Hepatocyte (in vitro differentiated cells): Measurements from ENCODE around the gene DRC1. TPM values are rescaled to one million over a fixed set of nuclear protein-coding genes. Genes with fewer than 3 reads are reported as not detected.

Source experiments
- DNase-seq: peaks from one replicate; pipeline ENCODE4 v3.0.0-alpha.2; 2016; ENCODE audit warnings: low spot score
- H2AFZ ChIP-seq: fragments of 200-600 bp; sonication (generic); 2 replicates; pipeline ENCODE4 v1.6.0; 2016; ENCODE audit warnings: antibody characterized with exemption, mild to moderate bottlenecking
- H3K27ac ChIP-seq: fragments of 200-600 bp; sonication (generic); 2 replicates; pipeline ENCODE4 v1.5.1; 2016; ENCODE audit warnings: mild to moderate bottlenecking
- H3K27me3 ChIP-seq: fragments of 200-600 bp; sonication (generic); 2 replicates; pipeline ENCODE4 v1.6.1; 2016
- H3K36me3 ChIP-seq: fragments of 200-600 bp; sonication (generic); replicated peaks from 2 replicates; pipeline ENCODE4 v1.5.1; 2016; ENCODE audit warnings: low read depth; ENCODE audit not compliant: insufficient read depth
- H3K4me1 ChIP-seq: fragments of 200-600 bp; sonication (generic); 2 replicates; pipeline ENCODE4 v1.5.1; 2016; ENCODE audit warnings: mild to moderate bottlenecking, moderate library complexity; ENCODE audit not compliant: insufficient read depth
- H3K4me2 ChIP-seq: fragments of 200-600 bp; sonication (generic); 2 replicates; pipeline ENCODE4 v1.6.0; 2016
- H3K4me3 ChIP-seq: fragments of 200-600 bp; sonication (generic); 2 replicates; pipeline ENCODE4 v1.5.1; 2016; ENCODE audit warnings: mild to moderate bottlenecking
- H3K79me2 ChIP-seq: fragments of 200-600 bp; sonication (generic); 2 replicates; pipeline ENCODE4 v1.6.0; 2017; ENCODE audit warnings: mild to moderate bottlenecking
- H3K9me2 ChIP-seq: fragments of 200-600 bp; sonication (generic); replicated peaks from 2 replicates; pipeline ENCODE4 v1.6.0; 2017; ENCODE audit warnings: mild to moderate bottlenecking; ENCODE audit not compliant: insufficient read depth
- H3K9me3 ChIP-seq: fragments of 200-600 bp; sonication (generic); 2 replicates; pipeline ENCODE4 v1.5.1; 2016; ENCODE audit warnings: low read depth, mild to moderate bottlenecking
- H4K20me1 ChIP-seq: fragments of 200-600 bp; sonication (generic); 2 replicates; pipeline ENCODE4 v1.6.0; 2016; ENCODE audit warnings: mild to moderate bottlenecking; ENCODE audit not compliant: insufficient read depth, poor library complexity, severe bottlenecking
- EZH2 ChIP-seq: fragments of 200-600 bp; sonication (generic); IDR thresholded peaks from 2 replicates; pipeline ENCODE4 v1.6.1; 2016; ENCODE audit warnings: antibody characterized with exemption, mild to moderate bottlenecking, borderline replicate concordance
- EZH2phosphoT487 ChIP-seq: fragments of 200-600 bp; sonication (generic); IDR thresholded peaks from one replicate; pipeline ENCODE4 v1.6.1; 2018; ENCODE audit warnings: antibody characterized with exemption, mild to moderate bottlenecking, low read depth, moderate library complexity; ENCODE audit not compliant: unreplicated experiment, severe bottlenecking
- WGBS: methylation state at CpG from one replicate; pipeline ENCODE4 v1.1.6; 2016; ENCODE audit warnings: low lambda C conversion rate; ENCODE audit errors: missing lambda C conversion rate; 5-methylcytosine and 5-hydroxymethylcytosine counted together
- polyA plus RNA-seq: library from polyadenylated mRNA; unstranded; fragments of >200 nt; fragmentation: Nextera tagmentation; extraction: Ambion mirVana; gene quantifications from 2 replicates; pipeline ENCODE4 v1.2.1, GENCODE V29; 2016
- total RNA-seq: library from RNA; depleted of rRNA; stranded (reverse); fragments of >200 nt; gene quantifications from 2 replicates; pipeline ENCODE4 v1.2.3, GENCODE V29; 2014
- TF ChIP-seq, protein P1 (sequence below): fragments of 200-600 bp; sonication (generic); IDR thresholded peaks from 2 replicates; pipeline ENCODE4 v1.5.1; 2016; ENCODE audit warnings: antibody characterized with exemption, mild to moderate bottlenecking; ENCODE audit not compliant: poor library complexity

Gene DRC1
- total and polyA plus RNA-seq, 2 experiments from 2014 or later = 0.06 TPM; not detected in 1

DNA sequence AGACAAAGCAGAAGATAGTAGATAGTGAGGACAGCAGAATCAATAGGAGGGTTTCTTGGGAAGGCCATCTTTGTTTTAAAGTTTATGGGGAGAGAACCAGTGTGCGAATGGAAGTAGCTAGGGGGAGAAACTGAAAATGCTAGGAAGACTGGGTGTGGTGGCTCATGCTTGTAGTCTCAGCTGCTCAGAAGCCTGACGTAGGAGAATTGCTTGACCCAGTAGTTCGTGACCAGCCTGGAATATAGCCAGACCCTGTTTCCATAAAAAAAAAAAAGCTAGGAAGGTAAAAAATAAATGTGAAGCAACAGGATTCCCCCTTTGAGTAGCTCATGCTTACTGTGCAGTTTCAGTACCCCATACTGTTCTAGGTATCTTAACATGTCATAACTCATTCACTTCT, 19.2 kb upstream of the DRC1 start:
- Histone ChIP-seq H4K20me1 (no peaks in the 10 kb centered on the region), H3K79me2 (peaks cover 4% of the 10 kb centered on the region), H3K27me3 (no peaks in the 10 kb centered on the region), H3K4me2 (no peak overlapping the region), H2AFZ (no peak overlapping the region), H3K9me2 (no peaks in the 10 kb centered on the region), H3K4me1 (no peaks in the 10 kb centered on the region), H3K27ac (no peak overlapping the region), H3K9me3 (no peaks in the 10 kb centered on the region), H3K36me3 (no peaks in the 10 kb centered on the region), H3K4me3 (no peak overlapping the region)
- DNase-seq = no peak
- TF ChIP-seq, protein P1, sequence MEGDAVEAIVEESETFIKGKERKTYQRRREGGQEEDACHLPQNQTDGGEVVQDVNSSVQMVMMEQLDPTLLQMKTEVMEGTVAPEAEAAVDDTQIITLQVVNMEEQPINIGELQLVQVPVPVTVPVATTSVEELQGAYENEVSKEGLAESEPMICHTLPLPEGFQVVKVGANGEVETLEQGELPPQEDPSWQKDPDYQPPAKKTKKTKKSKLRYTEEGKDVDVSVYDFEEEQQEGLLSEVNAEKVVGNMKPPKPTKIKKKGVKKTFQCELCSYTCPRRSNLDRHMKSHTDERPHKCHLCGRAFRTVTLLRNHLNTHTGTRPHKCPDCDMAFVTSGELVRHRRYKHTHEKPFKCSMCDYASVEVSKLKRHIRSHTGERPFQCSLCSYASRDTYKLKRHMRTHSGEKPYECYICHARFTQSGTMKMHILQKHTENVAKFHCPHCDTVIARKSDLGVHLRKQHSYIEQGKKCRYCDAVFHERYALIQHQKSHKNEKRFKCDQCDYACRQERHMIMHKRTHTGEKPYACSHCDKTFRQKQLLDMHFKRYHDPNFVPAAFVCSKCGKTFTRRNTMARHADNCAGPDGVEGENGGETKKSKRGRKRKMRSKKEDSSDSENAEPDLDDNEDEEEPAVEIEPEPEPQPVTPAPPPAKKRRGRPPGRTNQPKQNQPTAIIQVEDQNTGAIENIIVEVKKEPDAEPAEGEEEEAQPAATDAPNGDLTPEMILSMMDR = no peak
- TF ChIP-seq EZH2phosphoT487 (no peak), EZH2 (no peak)
- 96% methylated on average over 3 of the region's 3 CpGs for WGBS

DNA sequence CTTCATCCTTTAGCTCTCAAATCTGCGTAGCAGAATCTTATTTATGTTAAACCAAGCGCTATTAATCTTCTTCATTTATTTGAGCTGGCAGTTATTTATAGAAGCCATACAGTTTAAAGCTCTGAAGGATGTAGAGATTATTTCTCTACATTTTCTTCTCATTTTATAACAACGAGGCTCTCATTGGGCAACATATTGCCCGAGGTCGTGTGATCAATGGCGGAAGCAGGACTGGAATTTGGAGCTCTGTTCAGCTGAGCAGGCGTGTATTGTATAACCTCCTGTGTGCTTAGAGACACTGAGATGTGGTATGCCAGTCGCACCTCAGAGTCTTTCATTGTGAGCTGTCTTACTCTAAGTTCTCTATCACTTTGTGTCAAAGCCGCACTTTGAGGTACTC, 17.5 kb upstream of the DRC1 start:
- no peaks in the 10 kb centered on the region for H3K9me2 ChIP-seq
- no peak for DNase-seq
- TF ChIP-seq, protein P1 = no peak
- TF ChIP-seq EZH2 (no peak), EZH2phosphoT487 (no peak)
- H3K79me2 ChIP-seq = peaks cover 4% of the 10 kb centered on the region
- H3K27me3 ChIP-seq = no peaks in the 10 kb centered on the region
- no peaks in the 10 kb centered on the region for H3K36me3 ChIP-seq
- no peaks in the 10 kb centered on the region for H4K20me1 ChIP-seq
- H3K4me1 ChIP-seq = no peaks in the 10 kb centered on the region
- 91% methylated on average over 9 of the region's 9 CpGs for WGBS
- no peak overlapping the region for H3K4me3 ChIP-seq
- no peak overlapping the region for H3K4me2 ChIP-seq
- no peak overlapping the region for H3K27ac ChIP-seq
- no peaks in the 10 kb centered on the region for H3K9me3 ChIP-seq
- H2AFZ ChIP-seq = no peak overlapping the region

DNA sequence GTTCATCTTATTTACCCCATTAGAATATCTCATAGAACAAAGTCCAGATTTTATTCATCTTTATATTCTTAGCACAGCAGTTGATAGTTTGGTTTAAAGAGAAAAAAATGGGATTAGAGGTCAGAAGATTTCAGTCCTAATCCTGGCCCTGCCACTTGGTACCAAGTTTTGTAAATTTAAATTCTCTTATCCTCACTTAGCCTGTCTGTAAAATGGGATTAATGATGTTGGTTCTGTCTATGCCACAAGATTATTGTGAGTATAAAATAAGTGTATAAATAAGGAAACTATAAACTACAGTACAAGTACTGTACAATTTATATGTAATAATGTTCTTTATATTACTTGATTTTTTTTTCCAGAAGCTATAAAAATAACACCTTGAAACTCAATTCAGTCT, 17.1 kb upstream of the DRC1 start:
- Histone ChIP-seq H2AFZ (no peak overlapping the region), H3K9me3 (no peaks in the 10 kb centered on the region), H3K36me3 (no peaks in the 10 kb centered on the region), H4K20me1 (no peaks in the 10 kb centered on the region), H3K27me3 (no peaks in the 10 kb centered on the region), H3K4me3 (no peak overlapping the region), H3K9me2 (no peaks in the 10 kb centered on the region), H3K27ac (no peak overlapping the region), H3K79me2 (peaks cover 4% of the 10 kb centered on the region), H3K4me2 (no peak overlapping the region), H3K4me1 (no peaks in the 10 kb centered on the region)
- TF ChIP-seq EZH2 (no peak), EZH2phosphoT487 (no peak)
- TF ChIP-seq, protein P1 = no peak
- DNase-seq = no peak

DNA sequence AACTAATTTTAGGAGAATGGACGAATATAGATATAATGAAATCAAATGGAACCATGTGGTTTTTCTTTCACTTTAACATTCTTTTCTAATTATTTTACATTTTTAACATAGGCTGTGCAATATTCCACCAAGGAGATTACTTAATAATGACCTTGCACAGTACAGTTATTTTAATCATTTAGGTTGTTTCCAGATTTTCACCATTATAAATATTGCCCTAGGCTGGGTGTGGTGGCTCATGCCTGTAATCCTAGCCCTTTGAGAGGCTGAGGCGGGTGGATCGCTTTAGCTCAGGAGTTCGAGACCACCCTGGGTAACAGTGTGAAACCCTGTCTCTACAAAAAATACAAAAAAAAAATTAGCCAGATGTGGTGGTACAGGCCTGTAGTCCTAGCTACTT, 14.5 kb upstream of the DRC1 start:
- Histone ChIP-seq H3K9me2 (no peaks in the 10 kb centered on the region), H3K79me2 (peaks cover 4% of the 10 kb centered on the region), H4K20me1 (peaks cover 4% of the 10 kb centered on the region), H3K4me1 (no peaks in the 10 kb centered on the region), H3K27me3 (no peaks in the 10 kb centered on the region), H2AFZ (no peak overlapping the region), H3K36me3 (no peaks in the 10 kb centered on the region), H3K4me3 (no peak overlapping the region), H3K9me3 (no peaks in the 10 kb centered on the region), H3K27ac (no peak overlapping the region), H3K4me2 (no peak overlapping the region)
- WGBS = 90% methylated on average over 4 of the region's 4 CpGs
- TF ChIP-seq, protein P1 = no peak
- TF ChIP-seq EZH2phosphoT487 (no peak), EZH2 (no peak)
- no peak for DNase-seq
